ENCODE data around the gene PHF21B. TPM values are rescaled to one million over a fixed set of nuclear protein-coding genes. Genes with fewer than 3 reads are reported as not detected.

The PHF21B gene
- total RNA-seq, 1 donor from 2014 or later = not detected

- intact Hi-C loops (cut with micrococcal nuclease) = no loop called here
- POLR2A ChIA-PET = no interaction called here
- no peaks in the 10 kb centered on the region for H3K36me3 Mint-ChIP-seq (ENCODE audit: low read depth)
Measured at GRCh38 chr22:44937216-44937615, 72.6 kb downstream of the PHF21B start.

GRCh38 chr22:44936201-44936600 is 73.6 kb downstream of the PHF21B start:
- H3K4me1 Mint-ChIP-seq = no peaks in the 10 kb centered on the region
- DNase-seq (no peak), ATAC-seq (ENCODE audit: low read depth) (no peak)
- POLR2A ChIA-PET = no interaction called here
- H3K27ac Mint-ChIP-seq = no peak overlapping the region
- no peaks in the 10 kb centered on the region for H3K9me3 Mint-ChIP-seq
- CTCF ChIA-PET = no interaction called here
- no peaks in the 10 kb centered on the region for H3K36me3 Mint-ChIP-seq (ENCODE audit: low read depth)
- H3K4me3 Mint-ChIP-seq = no peak overlapping the region
- no peak for TF ChIP-seq CTCF (IDR thresholded peaks at IDR 0.05)
- intact Hi-C loops (cut with micrococcal nuclease) = no loop called here
- peaks cover 8% of the 10 kb centered on the region for H3K27me3 Mint-ChIP-seq

More at GRCh38 chr22:44937216-44937615, 72.6 kb downstream of the PHF21B start:
- Mint-ChIP-seq H3K9me3 (no peaks in the 10 kb centered on the region), H3K4me1 (no peaks in the 10 kb centered on the region), H3K27ac (no peak overlapping the region), H3K27me3 (peaks cover 8% of the 10 kb centered on the region), H3K4me3 (no peak overlapping the region)
- DNase-seq (no peak), ATAC-seq (ENCODE audit: low read depth) (no peak)
- CTCF ChIA-PET = no interaction called here
- no peak for TF ChIP-seq CTCF (IDR thresholded peaks at IDR 0.05)

GRCh38 chr22:44935724-44936123 is 74.1 kb downstream of the PHF21B start:
- ChIA-PET POLR2A (no interaction called here), CTCF (no interaction called here)
- DNase-seq (no peak), ATAC-seq (ENCODE audit: low read depth) (no peak)
- no peak overlapping the region for H3K27ac Mint-ChIP-seq
- no peaks in the 10 kb centered on the region for H3K4me1 Mint-ChIP-seq
- peaks cover 8% of the 10 kb centered on the region for H3K27me3 Mint-ChIP-seq
- no peaks in the 10 kb centered on the region for H3K9me3 Mint-ChIP-seq
- intact Hi-C loops (cut with micrococcal nuclease) = no loop called here
- H3K4me3 Mint-ChIP-seq = no peak overlapping the region
- TF ChIP-seq CTCF (IDR thresholded peaks at IDR 0.05) = no peak
- no peaks in the 10 kb centered on the region for H3K36me3 Mint-ChIP-seq (ENCODE audit: low read depth)

GRCh38 chr22:44934454-44934735 is 75.4 kb downstream of the PHF21B start:
- Mint-ChIP-seq H3K36me3 (ENCODE audit: low read depth) (no peaks in the 10 kb centered on the region), H3K4me1 (no peaks in the 10 kb centered on the region), H3K4me3 (no peak overlapping the region), H3K27me3 (no peaks in the 10 kb centered on the region), H3K9me3 (no peaks in the 10 kb centered on the region), H3K27ac (no peak overlapping the region)
- ATAC-seq (ENCODE audit: low read depth) (no peak), DNase-seq (no peak)
- TF ChIP-seq CTCF (IDR thresholded peaks at IDR 0.05) = no peak
- CTCF ChIA-PET = no interaction called here
- POLR2A ChIA-PET = no interaction called here
- intact Hi-C loops (cut with micrococcal nuclease) = no loop called here

GRCh38 chr22:44933666-44934453 is 75.9 kb downstream of the PHF21B start:
- no peak for ATAC-seq (ENCODE audit: low read depth)
- Mint-ChIP-seq H3K36me3 (ENCODE audit: low read depth) (no peaks in the 10 kb centered on the region), H3K9me3 (no peaks in the 10 kb centered on the region), H3K4me3 (no peak overlapping the region), H3K4me1 (no peaks in the 10 kb centered on the region), H3K27ac (no peak overlapping the region), H3K27me3 (no peaks in the 10 kb centered on the region)
- intact Hi-C loops (cut with micrococcal nuclease) = no loop called here
- no peak for DNase-seq
- ChIA-PET POLR2A (no interaction called here), CTCF (no interaction called here)
- TF ChIP-seq CTCF (IDR thresholded peaks at IDR 0.05) = no peak
